HG02571 (cell line): ENCODE measurements around the gene EIF2S2.

ENCODE experiments used
- ATAC-seq: cut with Tn5 transposase; IDR thresholded peaks from one replicate; pipeline ENCODE4 v1.9.1; 2021; ENCODE audit warnings: mild to moderate bottlenecking, moderate library complexity; ENCODE audit not compliant: unreplicated experiment

Gene EIF2S2

GRCh38 chr20:34066476-34067090 is 45.5 kb downstream of the EIF2S2 start:
- ATAC-seq, result no peak

DNA sequence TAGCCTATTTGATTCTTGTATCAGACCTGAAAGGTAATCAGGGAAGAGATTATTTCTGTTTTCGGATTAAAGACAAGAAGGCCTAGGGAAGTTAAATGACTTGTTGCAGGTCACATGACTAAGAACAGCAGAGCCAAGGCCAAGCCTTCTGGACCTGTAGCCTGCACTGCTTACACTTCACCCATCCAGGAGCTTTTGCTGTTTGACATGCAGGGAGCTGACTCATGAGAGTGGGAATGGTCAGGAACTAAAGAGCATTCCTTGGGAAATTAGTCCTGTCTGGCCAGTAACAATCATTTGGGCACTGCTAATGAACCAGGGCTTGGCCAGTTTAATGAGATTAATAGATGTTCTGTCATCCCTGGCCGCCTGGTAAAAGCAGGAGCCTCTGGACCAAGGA is 46.8 kb downstream of the EIF2S2 start:
- no peak for ATAC-seq

GRCh38 chr20:34064286-34064685 is 47.8 kb downstream of the EIF2S2 start:
- no peak for ATAC-seq

DNA sequence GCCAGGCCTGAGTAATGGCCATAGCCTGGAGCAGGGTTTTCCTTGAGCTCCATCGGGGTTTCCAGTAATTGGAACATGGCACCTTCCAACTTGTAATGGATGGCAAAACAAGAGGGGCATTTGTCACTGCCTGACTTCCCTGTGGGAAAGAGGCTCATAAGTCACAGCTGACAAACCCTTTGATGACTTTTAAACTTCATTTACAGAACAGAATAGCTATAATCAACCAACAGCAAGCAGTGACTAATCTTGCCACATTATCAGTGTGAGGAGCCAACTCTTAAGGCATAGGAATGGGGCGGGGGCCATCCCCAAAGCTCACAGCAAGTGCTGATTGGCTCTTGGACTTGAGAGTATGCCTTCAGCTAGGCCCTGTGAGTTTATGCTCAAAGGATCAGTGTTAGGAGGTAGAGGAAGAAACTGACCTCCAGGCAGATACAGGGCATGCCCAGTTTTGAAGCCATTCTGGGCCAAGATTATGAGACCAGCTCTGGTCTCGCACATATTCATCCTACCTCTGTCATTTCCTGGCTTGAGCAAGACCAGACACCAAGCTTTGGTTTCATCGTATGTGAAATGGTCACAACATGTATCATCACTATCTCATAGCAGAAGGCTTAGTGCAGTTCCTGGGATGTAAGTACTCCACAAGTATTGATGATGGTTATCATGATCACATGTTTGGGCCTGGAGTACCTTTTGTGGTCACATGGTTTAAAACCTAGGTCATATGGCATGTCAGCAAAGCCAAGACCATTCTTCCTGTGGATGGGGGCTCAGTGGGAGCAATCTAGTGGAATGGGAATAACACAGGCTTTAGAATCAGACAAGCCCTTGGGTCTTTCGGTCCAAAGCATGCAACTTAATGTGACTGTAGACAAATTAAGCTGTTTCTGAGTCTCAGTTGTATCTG is 49.2 kb downstream of the EIF2S2 start:
- no peak for ATAC-seq

GRCh38 chr20:34061695-34062094 is 50.3 kb downstream of the EIF2S2 start:
- ATAC-seq, result no peak

GRCh38 chr20:34060970-34061369 is 51.1 kb downstream of the EIF2S2 start:
- no peak for ATAC-seq

GRCh38 chr20:34058831-34059230 is 53.2 kb downstream of the EIF2S2 start:
- no peak for ATAC-seq

DNA sequence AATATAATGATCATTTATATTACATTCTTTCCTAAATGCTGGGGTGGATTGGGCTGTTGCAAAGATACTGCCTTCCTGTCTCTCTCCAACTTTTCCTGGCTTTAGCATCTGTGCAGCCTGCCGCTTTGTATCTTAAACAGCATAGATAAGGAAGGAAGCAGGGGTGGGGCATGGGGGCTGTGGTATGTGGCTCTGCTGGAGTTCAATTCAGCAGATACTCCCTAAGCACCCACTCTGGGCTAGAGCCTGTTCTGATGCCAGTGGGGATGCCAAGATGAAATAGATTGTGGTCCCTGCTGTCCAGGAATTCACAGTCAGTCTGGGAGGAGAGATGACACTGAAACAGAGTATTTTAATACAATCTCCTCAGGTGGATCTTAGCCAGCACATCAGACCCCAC is 56.8 kb downstream of the EIF2S2 start:
- no peak for ATAC-seq

- no peak for ATAC-seq
These were observed 59.6 kb downstream of the EIF2S2 start for GRCh38 chr20:34052414-34052813.

DNA sequence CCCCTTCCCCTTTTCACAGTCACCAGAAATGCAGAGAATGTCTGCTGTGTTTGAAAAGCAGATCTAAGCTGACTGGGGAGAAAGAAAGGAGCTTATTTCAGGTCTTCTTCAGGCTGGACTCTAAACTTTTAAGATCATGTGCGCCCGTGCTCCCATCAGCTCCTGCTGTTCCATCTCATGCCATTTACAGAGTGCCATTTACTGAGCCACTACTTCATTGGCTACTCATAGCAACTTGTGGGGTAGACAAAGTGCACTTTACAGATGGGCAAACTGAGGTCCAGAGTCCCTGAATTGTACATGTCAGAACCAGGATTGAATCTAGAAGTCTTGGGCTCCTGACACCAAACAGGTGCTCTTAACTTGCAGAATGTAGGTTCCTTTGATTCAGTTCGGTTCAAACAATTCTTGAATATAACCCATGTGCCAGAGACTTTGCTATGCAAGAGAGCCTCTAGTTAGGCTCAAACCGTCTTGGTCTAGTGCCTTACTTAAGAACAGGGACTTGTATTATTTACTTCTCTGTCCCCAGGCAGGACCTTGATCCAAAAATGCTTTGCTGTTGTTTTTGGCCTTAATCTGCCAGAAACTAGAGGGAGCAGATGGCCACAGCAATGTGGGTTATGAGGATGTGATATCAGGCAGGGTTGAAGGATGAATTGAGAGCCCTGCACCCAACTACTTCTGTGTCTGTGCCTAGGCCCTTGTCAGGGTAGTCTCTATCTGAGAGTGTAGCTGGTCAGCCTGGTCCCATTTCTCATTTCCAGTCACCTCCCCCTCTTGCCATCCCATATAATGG is 61.9 kb downstream of the EIF2S2 start:
- no peak for ATAC-seq

DNA sequence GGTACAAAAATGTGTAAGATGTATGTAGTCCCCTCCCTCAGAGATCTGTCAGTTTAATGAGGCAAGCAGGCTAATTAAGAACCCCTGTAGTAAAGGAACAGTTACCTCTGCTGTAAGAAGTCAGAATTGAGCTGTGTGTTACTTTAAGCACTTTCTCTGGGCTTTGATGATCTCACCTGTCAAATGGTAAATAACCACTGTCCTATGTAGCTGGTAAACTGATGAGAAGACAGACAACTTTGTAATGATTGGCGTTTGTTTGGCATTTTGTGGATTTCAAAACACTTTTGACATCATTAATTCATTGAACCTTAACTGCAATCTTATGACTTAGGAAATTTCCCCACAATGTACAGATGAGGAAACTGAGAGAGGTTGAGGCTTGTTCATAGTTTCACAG is 62.7 kb downstream of the EIF2S2 start:
- ATAC-seq, result no peak

- ATAC-seq, result no peak
These were observed 64.1 kb downstream of the EIF2S2 start for GRCh38 chr20:34047917-34048316.

DNA sequence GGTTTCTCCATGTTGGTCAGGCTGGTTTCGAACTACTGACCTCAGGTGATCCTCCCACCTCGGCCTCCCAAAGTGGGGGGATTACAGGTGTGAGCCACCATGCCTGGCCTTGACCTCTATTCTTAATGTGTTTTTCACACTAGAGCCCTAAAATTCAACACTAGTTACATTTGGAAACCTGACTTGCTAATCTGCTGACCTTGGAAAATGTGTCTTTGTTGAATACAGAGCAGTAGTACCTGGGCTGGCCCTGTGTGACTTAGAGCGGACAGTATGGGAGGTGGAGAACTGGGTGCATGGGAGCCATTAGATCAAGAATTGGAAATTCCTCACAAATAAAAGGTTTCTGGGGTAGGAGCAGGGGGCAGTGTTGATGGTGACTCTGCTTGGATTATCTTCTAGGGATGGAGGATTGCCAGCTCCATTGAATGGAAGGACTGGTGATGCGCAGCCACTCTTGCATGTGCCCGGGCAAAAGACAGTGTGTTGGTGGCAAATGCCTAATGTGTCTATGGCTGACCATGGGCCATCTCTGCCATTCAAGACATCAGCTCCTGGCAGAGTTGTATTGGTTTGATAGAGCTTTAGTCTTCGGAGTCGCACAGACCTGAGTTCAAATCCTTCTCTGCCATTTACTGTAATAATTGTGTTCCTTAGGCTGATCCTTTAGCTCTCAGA is 64.9 kb downstream of the EIF2S2 start:
- no peak for ATAC-seq

GRCh38 chr20:34045930-34046725 is 65.9 kb downstream of the EIF2S2 start:
- no peak for ATAC-seq

- no peak for ATAC-seq
These were observed 66.7 kb downstream of the EIF2S2 start for GRCh38 chr20:34045294-34045693.

DNA sequence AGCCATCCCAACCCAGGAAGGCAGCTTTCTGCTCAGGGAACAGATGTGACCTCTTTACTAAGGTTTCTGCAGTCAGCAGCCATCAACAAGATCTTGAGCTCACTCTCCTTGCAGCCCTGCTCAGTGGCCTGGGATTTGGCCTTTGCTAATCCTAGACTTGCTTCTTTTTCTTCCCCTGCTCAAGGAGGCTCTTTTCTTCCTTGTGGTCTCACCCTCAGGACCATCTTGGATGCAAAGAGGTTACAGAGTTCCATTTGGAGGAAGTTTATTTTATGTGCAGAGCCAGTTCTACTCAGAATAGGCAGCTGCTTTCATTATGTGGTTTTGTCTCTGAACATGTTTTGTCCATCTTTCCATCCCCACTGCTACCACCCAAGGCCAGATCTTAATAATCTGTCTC is 69.0 kb downstream of the EIF2S2 start:
- ATAC-seq, result no peak

DNA sequence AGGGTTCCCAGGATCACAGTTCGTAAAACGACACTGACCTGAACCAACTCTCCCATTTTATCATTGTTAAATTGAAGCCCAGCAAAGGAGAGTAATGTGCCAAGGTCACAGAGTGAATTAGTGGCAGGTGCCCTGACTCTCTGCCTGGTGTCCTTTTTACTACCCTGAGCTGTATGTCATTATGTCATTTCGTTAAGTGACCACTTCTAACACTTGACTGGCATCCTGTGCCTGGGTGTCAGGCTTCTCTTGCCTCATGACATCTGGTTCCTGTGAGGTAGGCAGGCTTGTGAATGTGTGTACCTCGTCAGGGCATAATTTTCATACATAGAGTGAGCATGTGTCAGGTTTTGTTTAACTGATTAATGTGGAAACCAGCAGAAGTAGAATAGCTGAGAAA is 69.8 kb downstream of the EIF2S2 start:
- no peak for ATAC-seq

DNA sequence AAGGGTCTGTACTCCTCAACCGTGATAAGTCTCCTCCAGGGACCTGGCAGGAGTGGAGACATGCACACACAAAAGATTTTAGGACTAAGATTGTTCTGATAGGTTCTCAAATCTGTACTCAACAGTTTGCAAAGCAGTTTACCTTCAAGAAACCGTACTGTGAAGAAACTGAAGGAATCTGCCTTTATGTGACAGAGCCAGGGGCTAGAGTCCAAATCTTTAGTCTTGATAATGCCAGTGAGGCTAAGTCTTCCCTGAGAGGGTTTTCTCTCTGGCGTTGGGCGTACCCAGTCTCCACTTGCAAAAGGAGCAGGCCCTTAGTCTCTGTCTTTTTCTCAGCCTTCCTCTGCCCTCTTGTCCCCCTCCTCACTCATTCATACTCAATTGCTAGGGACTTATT is 70.8 kb downstream of the EIF2S2 start:
- ATAC-seq, result no peak

GRCh38 chr20:34040300-34040995 is 71.6 kb downstream of the EIF2S2 start:
- no peak for ATAC-seq
